ENCODE data around the gene ZBTB20.

The ZBTB20 gene

DNA sequence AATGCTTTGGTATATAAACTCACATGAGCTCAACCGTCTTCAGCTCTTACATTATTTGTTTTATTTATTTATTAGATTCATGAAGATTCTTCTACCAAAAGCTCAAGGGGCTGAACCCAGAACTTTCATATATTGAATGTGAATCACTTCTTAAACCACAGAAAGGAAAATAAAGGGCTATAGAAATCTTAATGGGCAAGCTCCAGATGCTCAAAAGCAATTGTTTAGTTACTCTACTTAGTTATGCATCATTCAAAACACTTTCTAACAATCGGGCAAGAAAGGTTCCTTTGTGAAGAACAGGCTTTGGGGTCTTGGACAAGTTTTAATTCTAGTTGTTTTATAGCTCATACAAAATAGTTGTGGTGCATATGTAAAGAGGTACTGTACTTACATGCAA lies 473.1 kb downstream of the ZBTB20 start:
- TF ChIP-seq, protein P1, sequence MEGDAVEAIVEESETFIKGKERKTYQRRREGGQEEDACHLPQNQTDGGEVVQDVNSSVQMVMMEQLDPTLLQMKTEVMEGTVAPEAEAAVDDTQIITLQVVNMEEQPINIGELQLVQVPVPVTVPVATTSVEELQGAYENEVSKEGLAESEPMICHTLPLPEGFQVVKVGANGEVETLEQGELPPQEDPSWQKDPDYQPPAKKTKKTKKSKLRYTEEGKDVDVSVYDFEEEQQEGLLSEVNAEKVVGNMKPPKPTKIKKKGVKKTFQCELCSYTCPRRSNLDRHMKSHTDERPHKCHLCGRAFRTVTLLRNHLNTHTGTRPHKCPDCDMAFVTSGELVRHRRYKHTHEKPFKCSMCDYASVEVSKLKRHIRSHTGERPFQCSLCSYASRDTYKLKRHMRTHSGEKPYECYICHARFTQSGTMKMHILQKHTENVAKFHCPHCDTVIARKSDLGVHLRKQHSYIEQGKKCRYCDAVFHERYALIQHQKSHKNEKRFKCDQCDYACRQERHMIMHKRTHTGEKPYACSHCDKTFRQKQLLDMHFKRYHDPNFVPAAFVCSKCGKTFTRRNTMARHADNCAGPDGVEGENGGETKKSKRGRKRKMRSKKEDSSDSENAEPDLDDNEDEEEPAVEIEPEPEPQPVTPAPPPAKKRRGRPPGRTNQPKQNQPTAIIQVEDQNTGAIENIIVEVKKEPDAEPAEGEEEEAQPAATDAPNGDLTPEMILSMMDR (IDR thresholded peaks at IDR 0.05; ENCODE audit: extremely low read depth, insufficient read depth, missing control alignments), result no peak
- in situ Hi-C loops (cut with MboI; ENCODE audit: low pct_unique_long_range_greater_than_20kb, low sequenced_read_pairs, unreplicated experiment), result no loop called here
- no peak for DNase-seq (ENCODE audit: low spot score)

DNA sequence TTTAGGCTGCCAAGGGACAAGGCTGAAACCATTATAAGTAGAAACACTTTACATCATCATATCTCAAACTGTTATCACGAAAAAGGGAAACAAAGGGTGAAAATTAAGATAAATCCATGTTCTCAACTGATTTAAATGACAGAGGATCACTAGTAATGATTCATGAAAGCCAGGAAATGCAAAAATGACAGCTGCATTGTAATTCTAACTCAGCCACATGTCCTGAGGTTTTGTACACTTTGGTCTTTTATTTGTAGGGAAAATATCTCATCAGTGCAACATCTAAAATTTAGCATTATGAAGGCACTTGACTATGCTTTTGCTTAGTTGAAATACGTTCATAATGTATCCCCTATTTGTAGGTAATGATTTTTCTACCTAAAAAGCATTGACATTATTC lies 473.6 kb downstream of the ZBTB20 start:
- in situ Hi-C loops (cut with MboI; ENCODE audit: low pct_unique_long_range_greater_than_20kb, low sequenced_read_pairs, unreplicated experiment), result no loop called here
- TF ChIP-seq, protein P1 (IDR thresholded peaks at IDR 0.05; ENCODE audit: extremely low read depth, insufficient read depth, missing control alignments), result no peak
- DNase-seq (ENCODE audit: low spot score), result no peak

DNA sequence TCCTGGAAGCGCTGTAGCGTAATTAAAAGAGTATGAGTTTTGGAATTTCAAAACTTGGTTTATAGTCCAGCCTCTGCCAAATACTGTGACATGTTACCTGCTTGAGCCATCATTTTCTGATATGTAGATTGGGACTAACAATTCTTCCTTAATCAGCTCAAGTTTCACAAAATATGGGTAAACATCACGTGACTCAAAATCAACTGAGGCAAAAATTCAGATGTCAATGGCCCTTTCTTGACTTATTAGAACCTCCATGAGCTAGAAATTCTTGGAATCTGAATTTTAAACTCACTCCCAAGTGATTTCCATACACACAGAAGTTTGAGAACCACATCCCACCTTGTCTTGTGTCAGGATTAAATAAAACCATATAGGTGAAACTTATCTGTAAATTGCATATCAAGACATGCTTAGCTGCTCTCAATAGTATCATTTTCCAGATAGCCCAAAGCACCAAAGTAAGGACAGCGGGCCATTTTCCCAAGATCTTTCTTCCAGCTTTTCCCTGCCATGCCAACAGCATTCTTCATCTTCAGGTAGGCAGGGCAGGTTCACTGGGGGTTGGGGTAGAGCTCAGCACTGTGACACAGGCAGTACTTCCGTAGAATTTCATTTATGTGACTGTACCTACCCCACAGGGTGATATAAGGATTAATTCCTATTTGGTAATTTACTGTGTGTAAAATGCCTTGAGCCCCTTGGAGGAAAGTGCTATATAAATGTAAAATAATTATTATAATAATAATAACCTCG lies 474.2 kb downstream of the ZBTB20 start:
- TF ChIP-seq, protein P1 (IDR thresholded peaks at IDR 0.05; ENCODE audit: extremely low read depth, insufficient read depth, missing control alignments), result no peak
- in situ Hi-C loops (cut with MboI; ENCODE audit: low pct_unique_long_range_greater_than_20kb, low sequenced_read_pairs, unreplicated experiment), result no loop called here
- no peak for DNase-seq (ENCODE audit: low spot score)

DNA sequence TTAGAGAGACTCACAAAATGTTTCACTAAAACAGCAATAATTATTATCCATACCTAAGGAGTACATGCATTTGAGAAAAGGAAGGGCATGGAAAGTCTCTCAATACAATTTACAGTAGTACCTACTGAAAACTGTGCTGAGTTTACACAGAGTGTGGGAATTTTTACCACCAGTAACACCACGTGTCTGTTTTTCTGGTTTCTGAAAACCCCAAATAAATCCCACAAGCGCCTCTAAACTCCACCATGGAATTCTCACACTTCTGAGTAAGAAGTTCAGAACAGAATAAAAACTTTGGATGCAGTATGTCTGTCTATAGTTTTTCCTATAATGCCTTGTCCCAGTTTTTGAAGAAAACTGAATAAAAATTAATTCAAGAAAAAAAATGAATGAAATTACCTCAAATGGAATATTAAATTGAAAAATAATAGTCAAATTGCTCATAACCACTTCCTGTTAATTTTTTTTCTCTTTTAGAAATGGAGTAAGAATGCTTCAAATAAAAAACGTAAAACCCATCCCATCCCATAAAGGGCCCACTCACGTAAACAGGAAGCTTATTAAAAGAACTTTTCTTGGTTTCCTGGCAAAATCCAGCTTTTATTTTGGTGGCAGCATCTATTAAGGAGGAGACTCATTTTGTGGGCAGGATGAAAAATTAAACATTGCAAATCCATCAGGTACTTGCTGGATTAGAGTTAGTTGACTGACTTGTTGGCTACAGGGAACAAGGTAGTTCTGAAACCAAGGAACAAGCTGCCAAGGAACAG lies 475.2 kb downstream of the ZBTB20 start:
- TF ChIP-seq, protein P1 (IDR thresholded peaks at IDR 0.05; ENCODE audit: extremely low read depth, insufficient read depth, missing control alignments), result no peak
- in situ Hi-C loops (cut with MboI; ENCODE audit: low pct_unique_long_range_greater_than_20kb, low sequenced_read_pairs, unreplicated experiment), result no loop called here
- no peak for DNase-seq (ENCODE audit: low spot score)

DNA sequence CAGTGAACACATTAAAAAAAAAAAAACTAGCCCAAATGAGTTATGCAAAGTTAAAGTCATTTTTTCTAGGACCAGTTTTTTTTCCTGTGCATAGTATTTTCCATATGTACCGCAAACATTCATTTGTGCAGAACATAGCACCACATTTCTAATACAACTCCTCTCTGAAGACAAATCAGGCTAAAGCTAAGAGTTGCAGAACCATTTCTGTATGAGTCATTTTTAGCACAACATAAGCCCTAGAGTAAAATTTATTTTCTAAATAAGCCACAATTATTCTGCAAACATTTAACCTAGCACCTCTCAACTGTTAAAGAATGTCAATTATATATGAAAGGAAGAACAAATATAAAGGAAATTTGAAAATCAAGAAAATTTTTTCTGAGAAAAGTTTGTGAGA lies 477.5 kb downstream of the ZBTB20 start:
- DNase-seq (ENCODE audit: low spot score), result no peak
- TF ChIP-seq, protein P1 (IDR thresholded peaks at IDR 0.05; ENCODE audit: extremely low read depth, insufficient read depth, missing control alignments), result no peak
- in situ Hi-C loops (cut with MboI; ENCODE audit: low pct_unique_long_range_greater_than_20kb, low sequenced_read_pairs, unreplicated experiment), result no loop called here

DNA sequence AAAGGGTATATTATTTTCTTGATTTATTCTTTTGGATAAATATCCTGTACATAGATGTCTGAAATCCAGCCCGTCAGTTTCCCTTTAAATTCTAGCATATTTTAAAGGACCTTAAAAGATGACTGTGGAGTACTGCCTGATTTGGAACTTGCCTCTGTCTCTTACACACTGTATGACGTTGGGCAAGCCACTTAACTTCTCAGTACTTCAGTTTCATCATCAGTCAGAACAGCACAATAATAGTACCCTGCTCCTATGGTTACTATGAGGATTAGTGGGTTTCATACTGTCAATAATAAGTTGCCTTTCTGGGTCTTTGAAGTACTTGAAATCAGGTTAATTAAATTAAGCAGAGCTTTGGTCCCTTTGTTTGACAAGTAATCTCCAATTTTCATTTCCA lies 479.0 kb downstream of the ZBTB20 start:
- in situ Hi-C loops (cut with MboI; ENCODE audit: low pct_unique_long_range_greater_than_20kb, low sequenced_read_pairs, unreplicated experiment), result no loop called here
- DNase-seq (ENCODE audit: low spot score), result no peak
- TF ChIP-seq, protein P1 (IDR thresholded peaks at IDR 0.05; ENCODE audit: extremely low read depth, insufficient read depth, missing control alignments), result no peak
